ENCODE results near the gene GHDC. TPM values are rescaled to one million over a fixed set of nuclear protein-coding genes. Genes with fewer than 3 reads are reported as not detected.

GHDC gene
- total RNA-seq, 1 experiment from 2014 or later = 8.9 TPM

- intact Hi-C loops (cut with micrococcal nuclease) = no loop called here
- Mint-ChIP-seq H3K9me3 (ENCODE audit: unreplicated experiment) (no peaks in the 10 kb centered on the region), H3K36me3 (ENCODE audit: insufficient read depth, unreplicated experiment) (no peaks in the 10 kb centered on the region), H3K4me1 (ENCODE audit: insufficient read depth, unreplicated experiment) (no peaks in the 10 kb centered on the region), H3K27me3 (ENCODE audit: insufficient read depth, unreplicated experiment) (peaks cover 7% of the 10 kb centered on the region), H3K27ac (ENCODE audit: low read depth, unreplicated experiment) (no peak overlapping the region), H3K4me3 (ENCODE audit: unreplicated experiment) (no peak overlapping the region)
- ChIA-PET CTCF (no interaction called here), POLR2A (no interaction called here)
- no TSS peak for BruUV-seq (replicated peaks)
- TF ChIP-seq CTCF (IDR thresholded peaks at IDR 0.05; ENCODE audit: unreplicated experiment) = no peak
- no peak for DNase-seq (ENCODE audit: unreplicated experiment)
Measured at GRCh38 chr17:42165751-42166150, 28.5 kb downstream of the GHDC start.

GRCh38 chr17:42163696-42164407 is 30.4 kb downstream of the GHDC start:
- no peak overlapping the region for H3K4me3 Mint-ChIP-seq (ENCODE audit: unreplicated experiment)
- ChIA-PET CTCF (interaction anchor here (0.6 to 0.8 kb wide), 3 partner anchors 71 to 242 kb away, joined by 3 read pairs; no protein-coding TSS in a partner anchor), POLR2A (no interaction called here)
- no peaks in the 10 kb centered on the region for H3K4me1 Mint-ChIP-seq (ENCODE audit: insufficient read depth, unreplicated experiment)
- no peak overlapping the region for H3K27ac Mint-ChIP-seq (ENCODE audit: low read depth, unreplicated experiment)
- no TSS peak for BruUV-seq (replicated peaks)
- DNase-seq (ENCODE audit: unreplicated experiment) = no peak
- H3K36me3 Mint-ChIP-seq (ENCODE audit: insufficient read depth, unreplicated experiment) = no peaks in the 10 kb centered on the region
- intact Hi-C loops (cut with micrococcal nuclease) = no loop called here
- no peak for TF ChIP-seq CTCF (IDR thresholded peaks at IDR 0.05; ENCODE audit: unreplicated experiment)
- H3K27me3 Mint-ChIP-seq (ENCODE audit: insufficient read depth, unreplicated experiment) = no peaks in the 10 kb centered on the region
- H3K9me3 Mint-ChIP-seq (ENCODE audit: unreplicated experiment) = no peaks in the 10 kb centered on the region

GRCh38 chr17:42163113-42163512 is 31.2 kb downstream of the GHDC start:
- ChIA-PET POLR2A (no interaction called here), CTCF (interaction anchor here (0.6 to 0.8 kb wide), 2 partner anchors 71 to 243 kb away, joined by 3 read pairs; no protein-coding TSS in a partner anchor)
- Mint-ChIP-seq H3K27ac (ENCODE audit: low read depth, unreplicated experiment) (no peak overlapping the region), H3K9me3 (ENCODE audit: unreplicated experiment) (no peaks in the 10 kb centered on the region), H3K4me3 (ENCODE audit: unreplicated experiment) (no peak overlapping the region), H3K27me3 (ENCODE audit: insufficient read depth, unreplicated experiment) (no peaks in the 10 kb centered on the region), H3K36me3 (ENCODE audit: insufficient read depth, unreplicated experiment) (no peaks in the 10 kb centered on the region), H3K4me1 (ENCODE audit: insufficient read depth, unreplicated experiment) (no peaks in the 10 kb centered on the region)
- DNase-seq (ENCODE audit: unreplicated experiment) = peak; percentile 37
- no TSS peak for BruUV-seq (replicated peaks)
- intact Hi-C loops (cut with micrococcal nuclease) = no loop called here
- TF ChIP-seq CTCF (IDR thresholded peaks at IDR 0.05; ENCODE audit: unreplicated experiment) = peak; percentile 36

GRCh38 chr17:42160531-42160910 is 33.8 kb downstream of the GHDC start:
- Mint-ChIP-seq H3K27ac (ENCODE audit: low read depth, unreplicated experiment) (no peak overlapping the region), H3K4me3 (ENCODE audit: unreplicated experiment) (no peak overlapping the region), H3K9me3 (ENCODE audit: unreplicated experiment) (no peaks in the 10 kb centered on the region), H3K36me3 (ENCODE audit: insufficient read depth, unreplicated experiment) (no peaks in the 10 kb centered on the region), H3K27me3 (ENCODE audit: insufficient read depth, unreplicated experiment) (no peaks in the 10 kb centered on the region), H3K4me1 (ENCODE audit: insufficient read depth, unreplicated experiment) (peaks cover 6% of the 10 kb centered on the region)
- ChIA-PET POLR2A (no interaction called here), CTCF (interaction anchor here (1.0 kb wide), 1 partner anchor 119 kb away, joined by 6 read pairs; no protein-coding TSS in a partner anchor)
- BruUV-seq (replicated peaks) = no TSS peak
- TF ChIP-seq CTCF (IDR thresholded peaks at IDR 0.05; ENCODE audit: unreplicated experiment) = no peak
- no peak for DNase-seq (ENCODE audit: unreplicated experiment)
- intact Hi-C loops (cut with micrococcal nuclease) = no loop called here

Data from MCF 10A (cell line).